Measurements from ENCODE around the gene CYP46A1. TPM values are rescaled to one million over a fixed set of nuclear protein-coding genes. Genes with fewer than 3 reads are reported as not detected.

CYP46A1 gene
- total and polyA plus RNA-seq, 10 donors = 0.11 to 0.85 (median 0.32) TPM

- peaks cover 0 to 42% (median 16%) of the 10 kb centered on the region in 7 donors for H3K27me3 ChIP-seq (replicated peaks in 1 of 7)
- no peak overlapping the region for H3K4me3 ChIP-seq
- H3K9me3 ChIP-seq = no peaks in the 10 kb centered on the region
- intact Hi-C loops (cut with DNase I; ENCODE audit: low total_unique reads) = no loop called here
- no peaks in the 10 kb centered on the region for H3K36me3 ChIP-seq
- no peak for TF ChIP-seq POLR2A (IDR thresholded peaks at IDR 0.05)
- TF ChIP-seq CTCF (IDR thresholded peaks at IDR 0.05 in 8 of 11, conservative IDR thresholded peaks at IDR 0.05 in 3 of 11) = no peak
- TF ChIP-seq POLR2AphosphoS5 (IDR thresholded peaks at IDR 0.05) = no peak
- WGBS, 5 donors = 76 to 89% (median 80%) methylated on average over 8 of the region's 8 CpGs
- no peak overlapping the region for H3K27ac ChIP-seq
- DNase-seq = no peak
- peaks cover 0 to 15% (median 9%) of the 10 kb centered on the region in 6 donors for H3K4me1 ChIP-seq
These were observed 34.5 kb upstream of the CYP46A1 start for GRCh38 chr14:99649643-99650042.

- Histone ChIP-seq H3K9me3 (no peaks in the 10 kb centered on the region), H3K27ac (no peak overlapping the region), H3K36me3 (no peaks in the 10 kb centered on the region), H3K4me1 (peaks cover 0 to 10% (median 5%) of the 10 kb centered on the region in 6 donors), H3K27me3 (replicated peaks in 1 of 7) (peaks cover 0 to 42% (median 11%) of the 10 kb centered on the region in 7 donors), H3K4me3 (no peak overlapping the region)
- whole genome bisulfite sequencing, 5 donors = 62 to 87% (median 84%) methylated on average over 6 to 9 of the region's 9 CpGs
- TF ChIP-seq POLR2AphosphoS5 (IDR thresholded peaks at IDR 0.05) (no peak), CTCF (IDR thresholded peaks at IDR 0.05 in 8 of 11, conservative IDR thresholded peaks at IDR 0.05 in 3 of 11) (no peak), POLR2A (IDR thresholded peaks at IDR 0.05) (no peak)
- DNase-seq = no peak
- intact Hi-C loops (cut with DNase I; ENCODE audit: low total_unique reads) = no loop called here
These were observed 33.9 kb upstream of the CYP46A1 start for GRCh38 chr14:99650189-99650588.

- 88 to 94% (median 92%) methylated on average over 13 to 32 of the region's 32 CpGs for WGBS, 5 donors
- Histone ChIP-seq H3K36me3 (no peaks in the 10 kb centered on the region), H3K9me3 (no peaks in the 10 kb centered on the region), H3K4me3 (no peak overlapping the region), H3K27me3 (replicated peaks in 1 of 7) (peaks cover 0 to 40% (median 0%) of the 10 kb centered on the region in 7 donors), H3K4me1 (no peaks in the 10 kb centered on the region), H3K27ac (no peak overlapping the region)
- intact Hi-C loops (cut with DNase I; ENCODE audit: low total_unique reads) = no loop called here
- no peak for DNase-seq
- no peak for TF ChIP-seq POLR2A (IDR thresholded peaks at IDR 0.05)
- no peak for TF ChIP-seq CTCF (IDR thresholded peaks at IDR 0.05 in 8 of 11, conservative IDR thresholded peaks at IDR 0.05 in 3 of 11)
- TF ChIP-seq POLR2AphosphoS5 (IDR thresholded peaks at IDR 0.05) = no peak
These were observed 31.9 kb upstream of the CYP46A1 start for GRCh38 chr14:99651953-99652746.

DNA sequence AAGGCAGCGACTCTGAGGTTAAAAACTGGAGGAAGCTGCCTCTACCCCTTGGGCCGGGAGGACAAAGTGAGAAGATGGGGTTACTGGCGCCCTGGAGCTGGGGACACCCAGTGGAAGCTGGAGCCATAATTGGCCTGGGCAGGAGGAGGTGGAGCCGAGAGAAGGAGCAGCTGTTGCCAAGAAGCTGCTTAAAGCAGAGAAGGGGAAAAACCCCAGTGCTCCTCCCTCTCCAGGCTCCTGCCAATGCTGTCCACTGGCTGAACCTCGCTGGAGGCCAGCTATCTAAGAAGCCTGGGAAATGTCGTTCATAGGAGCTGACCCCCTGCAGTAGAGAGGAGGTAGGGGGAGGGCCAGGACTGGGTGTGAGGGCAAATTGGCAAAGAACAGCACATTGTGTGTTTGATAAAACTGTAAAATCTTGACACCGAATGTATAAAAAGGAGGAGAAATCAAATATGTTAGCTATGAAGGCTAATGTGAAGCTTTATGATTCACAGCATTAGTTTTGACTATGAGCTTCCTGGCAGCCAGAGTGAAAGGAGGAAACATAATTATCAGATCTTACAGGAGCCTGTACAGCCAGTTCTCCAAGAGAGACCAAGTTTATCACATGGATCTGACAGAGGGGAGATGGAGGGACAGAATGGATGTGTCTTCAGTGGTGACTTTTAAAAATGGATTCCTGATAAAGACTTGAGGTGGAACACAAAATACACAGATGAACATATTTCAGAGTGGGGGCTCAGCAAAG is 29.7 kb upstream of the CYP46A1 start:
- Histone ChIP-seq H3K27ac (no peak overlapping the region), H3K4me1 (peaks cover 0 to 4% (median 1%) of the 10 kb centered on the region in 6 donors), H3K4me3 (no peak overlapping the region), H3K27me3 (replicated peaks in 1 of 7) (peaks cover 0 to 53% (median 7%) of the 10 kb centered on the region in 7 donors), H3K9me3 (no peaks in the 10 kb centered on the region), H3K36me3 (no peaks in the 10 kb centered on the region)
- no peak for TF ChIP-seq POLR2AphosphoS5 (IDR thresholded peaks at IDR 0.05)
- TF ChIP-seq CTCF (IDR thresholded peaks at IDR 0.05 in 8 of 11, conservative IDR thresholded peaks at IDR 0.05 in 3 of 11) = no peak
- no peak for TF ChIP-seq POLR2A (IDR thresholded peaks at IDR 0.05)
- WGBS, 5 donors = 51 to 62% (median 58%) methylated on average over 7 of the region's 7 CpGs
- intact Hi-C loops (cut with DNase I; ENCODE audit: low total_unique reads) = no loop called here
- no peak for DNase-seq
